Lower leg skin (tissue), 3 donors: ENCODE results near the gene ZNF385B.

Experiments
- POLR2A ChIP-seq, 2 donors: fragments of 450-650 bp; IDR thresholded peaks; one replicate each; pipeline ENCODE4 v1.6.1; 2016 to 2017; ENCODE audit warnings: antibody characterized with exemption in 2 of 2, mild to moderate bottlenecking in 1 of 2, moderate library complexity in 1 of 2
- TF ChIP-seq, protein P1 (sequence below), 3 donors: fragments of 450-650 bp; IDR thresholded peaks; one replicate each; pipeline ENCODE4 v1.5.1; 2016; ENCODE audit warnings: antibody characterized with exemption in 3 of 3, mild to moderate bottlenecking in 3 of 3, moderate library complexity in 2 of 3

DNA sequence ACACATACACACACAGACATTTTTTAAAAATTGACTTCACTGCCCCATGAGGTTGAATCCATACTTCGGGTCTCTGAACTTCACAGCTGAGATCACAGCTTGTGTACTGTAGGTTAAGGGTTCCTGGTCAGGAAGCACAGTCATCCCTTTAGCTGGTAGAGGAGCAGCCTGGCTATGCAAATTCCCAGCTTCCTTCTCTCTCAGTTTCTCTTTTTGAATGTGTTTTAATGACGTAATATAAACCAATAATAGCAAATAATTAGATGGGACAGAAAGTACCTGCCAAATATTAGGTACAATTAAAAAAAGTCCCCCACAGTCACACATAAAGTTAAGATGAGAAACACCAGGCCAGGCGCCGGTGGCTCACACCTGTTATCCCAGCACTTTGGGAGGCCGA is 178.7 kb downstream of the ZNF385B start:
- no peak for TF ChIP-seq POLR2A (IDR thresholded peaks at IDR 0.05)
- TF ChIP-seq, protein P1, sequence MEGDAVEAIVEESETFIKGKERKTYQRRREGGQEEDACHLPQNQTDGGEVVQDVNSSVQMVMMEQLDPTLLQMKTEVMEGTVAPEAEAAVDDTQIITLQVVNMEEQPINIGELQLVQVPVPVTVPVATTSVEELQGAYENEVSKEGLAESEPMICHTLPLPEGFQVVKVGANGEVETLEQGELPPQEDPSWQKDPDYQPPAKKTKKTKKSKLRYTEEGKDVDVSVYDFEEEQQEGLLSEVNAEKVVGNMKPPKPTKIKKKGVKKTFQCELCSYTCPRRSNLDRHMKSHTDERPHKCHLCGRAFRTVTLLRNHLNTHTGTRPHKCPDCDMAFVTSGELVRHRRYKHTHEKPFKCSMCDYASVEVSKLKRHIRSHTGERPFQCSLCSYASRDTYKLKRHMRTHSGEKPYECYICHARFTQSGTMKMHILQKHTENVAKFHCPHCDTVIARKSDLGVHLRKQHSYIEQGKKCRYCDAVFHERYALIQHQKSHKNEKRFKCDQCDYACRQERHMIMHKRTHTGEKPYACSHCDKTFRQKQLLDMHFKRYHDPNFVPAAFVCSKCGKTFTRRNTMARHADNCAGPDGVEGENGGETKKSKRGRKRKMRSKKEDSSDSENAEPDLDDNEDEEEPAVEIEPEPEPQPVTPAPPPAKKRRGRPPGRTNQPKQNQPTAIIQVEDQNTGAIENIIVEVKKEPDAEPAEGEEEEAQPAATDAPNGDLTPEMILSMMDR (IDR thresholded peaks at IDR 0.05): no peak
